BLaER1 (cell line): ENCODE results near the gene PNMA8C.

ENCODE experiments used
- H3K27ac ChIP-seq: shearing (Covaris generic); formaldehyde crosslinking; 2 replicates; pipeline ENCODE4 v1.8.1; 2022
- H3K27me3 ChIP-seq: shearing (Covaris generic); formaldehyde crosslinking; 2 replicates; pipeline ENCODE4 v1.8.1; 2022
- H3K36me3 ChIP-seq: shearing (Covaris generic); formaldehyde crosslinking; 2 replicates; pipeline ENCODE4 v1.8.1; 2022
- H3K4me1 ChIP-seq: shearing (Covaris generic); formaldehyde crosslinking; 2 replicates; pipeline ENCODE4 v1.8.1; 2022
- H3K4me2 ChIP-seq: shearing (Covaris generic); formaldehyde crosslinking; 2 replicates; pipeline ENCODE4 v1.8.1; 2022
- H3K4me3 ChIP-seq: shearing (Covaris generic); formaldehyde crosslinking; 2 replicates; pipeline ENCODE4 v1.8.1; 2022
- H3K9ac ChIP-seq: shearing (Covaris generic); formaldehyde crosslinking; 2 replicates; pipeline ENCODE4 v1.8.1; 2022
- H3K9me3 ChIP-seq: shearing (Covaris generic); formaldehyde crosslinking; 2 replicates; pipeline ENCODE4 v1.8.1; 2022
- H4K20me1 ChIP-seq: shearing (Covaris generic); formaldehyde crosslinking; 2 replicates; pipeline ENCODE4 v1.8.1; 2022
- Cebpa-rat ChIP-seq: shearing (Covaris generic); IDR thresholded peaks from 2 replicates; pipeline ENCODE4 v1.8.1; 2022

The PNMA8C gene

GRCh38 chr19:46392837-46393236, 35.9 kb downstream of the PNMA8C start:
- no peaks in the 10 kb centered on the region for H3K27me3 ChIP-seq
- peaks cover 44% of the 10 kb centered on the region for H3K36me3 ChIP-seq
- H3K9ac ChIP-seq: peak overlapping the region; percentile 81

GRCh38 chr19:46392252-46392801, 36.4 kb downstream of the PNMA8C start:
- H3K9me3 ChIP-seq: no peaks in the 10 kb centered on the region
- peaks cover 49% of the 10 kb centered on the region for H3K36me3 ChIP-seq
- peak overlapping the region; percentile 82 for H3K4me2 ChIP-seq
- no peaks in the 10 kb centered on the region for H4K20me1 ChIP-seq
- peak overlapping the region; percentile 81 for H3K9ac ChIP-seq
- TF ChIP-seq Cebpa-rat: no peak
- H3K27me3 ChIP-seq: no peaks in the 10 kb centered on the region
- H3K4me1 ChIP-seq: peaks cover 64% of the 10 kb centered on the region
- peak overlapping the region; percentile 94 for H3K27ac ChIP-seq
- peak overlapping the region; percentile 47 for H3K4me3 ChIP-seq

More at GRCh38 chr19:46392837-46393236, 35.9 kb downstream of the PNMA8C start:
- Histone ChIP-seq H3K9me3 (no peaks in the 10 kb centered on the region), H4K20me1 (no peaks in the 10 kb centered on the region), H3K27ac (peak overlapping the region; percentile 94), H3K4me3 (peak overlapping the region; percentile 47), H3K4me1 (peaks cover 64% of the 10 kb centered on the region), H3K4me2 (peak overlapping the region; percentile 82)
- TF ChIP-seq Cebpa-rat: no peak

- Histone ChIP-seq H3K4me3 (peak overlapping the region; percentile 47), H3K4me2 (peak overlapping the region; percentile 82), H3K9ac (peak overlapping the region; percentile 81), H3K27me3 (no peaks in the 10 kb centered on the region), H3K4me1 (peaks cover 64% of the 10 kb centered on the region), H4K20me1 (no peaks in the 10 kb centered on the region), H3K27ac (peak overlapping the region; percentile 94), H3K9me3 (no peaks in the 10 kb centered on the region), H3K36me3 (peaks cover 56% of the 10 kb centered on the region)
- no peak for TF ChIP-seq Cebpa-rat
Observed at GRCh38 chr19:46391296-46392251, 37.2 kb downstream of the PNMA8C start.

GRCh38 chr19:46390866-46391265, 37.9 kb downstream of the PNMA8C start:
- Histone ChIP-seq H3K27ac (peak overlapping the region; percentile 94), H3K4me2 (peak overlapping the region; percentile 82), H3K4me1 (peaks cover 61% of the 10 kb centered on the region), H3K27me3 (no peaks in the 10 kb centered on the region), H3K36me3 (peaks cover 63% of the 10 kb centered on the region), H4K20me1 (no peaks in the 10 kb centered on the region), H3K4me3 (no peak overlapping the region), H3K9me3 (no peaks in the 10 kb centered on the region), H3K9ac (peak overlapping the region; percentile 81)
- no peak for TF ChIP-seq Cebpa-rat

- no peaks in the 10 kb centered on the region for H3K9me3 ChIP-seq
- H3K36me3 ChIP-seq: peaks cover 69% of the 10 kb centered on the region
- H3K4me2 ChIP-seq: peak overlapping the region; percentile 82
- peak overlapping the region; percentile 94 for H3K27ac ChIP-seq
- H3K4me3 ChIP-seq: no peak overlapping the region
- H4K20me1 ChIP-seq: no peaks in the 10 kb centered on the region
- TF ChIP-seq Cebpa-rat: no peak
- peaks cover 63% of the 10 kb centered on the region for H3K4me1 ChIP-seq
- no peak overlapping the region; the same call in 1 of the 2 replicates for H3K9ac ChIP-seq
- no peaks in the 10 kb centered on the region for H3K27me3 ChIP-seq
Observed at GRCh38 chr19:46390121-46390858, 38.4 kb downstream of the PNMA8C start.

- no peaks in the 10 kb centered on the region for H4K20me1 ChIP-seq
- no peak for TF ChIP-seq Cebpa-rat
- no peak overlapping the region for H3K4me3 ChIP-seq
- H3K4me1 ChIP-seq: peaks cover 49% of the 10 kb centered on the region
- H3K9me3 ChIP-seq: no peaks in the 10 kb centered on the region
- peaks cover 83% of the 10 kb centered on the region for H3K36me3 ChIP-seq
- H3K27me3 ChIP-seq: no peaks in the 10 kb centered on the region
- no peak overlapping the region for H3K9ac ChIP-seq
- H3K4me2 ChIP-seq: no peak overlapping the region
- 0 out of 2 replicates have a peak overlapping the region, but pooled peaks have one; percentile 18 for H3K27ac ChIP-seq
Observed at GRCh38 chr19:46388311-46389095, 40.2 kb downstream of the PNMA8C start.

GRCh38 chr19:46387713-46388130, 41.0 kb downstream of the PNMA8C start:
- Histone ChIP-seq H3K36me3 (peaks cover 91% of the 10 kb centered on the region), H3K4me2 (no peak overlapping the region), H4K20me1 (no peaks in the 10 kb centered on the region), H3K9me3 (no peaks in the 10 kb centered on the region), H3K27ac (0 out of 2 replicates have a peak overlapping the region, but pooled peaks have one; percentile 18), H3K27me3 (no peaks in the 10 kb centered on the region), H3K9ac (no peak overlapping the region), H3K4me1 (peaks cover 41% of the 10 kb centered on the region), H3K4me3 (no peak overlapping the region)
- TF ChIP-seq Cebpa-rat: no peak

- Histone ChIP-seq H3K9ac (no peak overlapping the region), H3K4me1 (peaks cover 37% of the 10 kb centered on the region), H4K20me1 (peaks cover 4% of the 10 kb centered on the region; the same call in 1 of the 2 replicates), H3K36me3 (peaks cover 97% of the 10 kb centered on the region), H3K27ac (no peak overlapping the region), H3K4me3 (no peak overlapping the region), H3K27me3 (no peaks in the 10 kb centered on the region), H3K4me2 (no peak overlapping the region), H3K9me3 (no peaks in the 10 kb centered on the region)
- TF ChIP-seq Cebpa-rat: no peak
Observed at GRCh38 chr19:46386996-46387712, 41.6 kb downstream of the PNMA8C start.
